Myometrial cell (primary cell): ENCODE results near the gene SH3GL3. TPM values are rescaled to one million over a fixed set of nuclear protein-coding genes. Genes with fewer than 3 reads are reported as not detected.

Experiments used
- total RNA-seq: library from RNA; depleted of rRNA; stranded (reverse); fragments of >200 nt; gene quantifications from 2 replicates; pipeline ENCODE4 v1.2.3, GENCODE V29; 2015

The SH3GL3 gene, protein sequence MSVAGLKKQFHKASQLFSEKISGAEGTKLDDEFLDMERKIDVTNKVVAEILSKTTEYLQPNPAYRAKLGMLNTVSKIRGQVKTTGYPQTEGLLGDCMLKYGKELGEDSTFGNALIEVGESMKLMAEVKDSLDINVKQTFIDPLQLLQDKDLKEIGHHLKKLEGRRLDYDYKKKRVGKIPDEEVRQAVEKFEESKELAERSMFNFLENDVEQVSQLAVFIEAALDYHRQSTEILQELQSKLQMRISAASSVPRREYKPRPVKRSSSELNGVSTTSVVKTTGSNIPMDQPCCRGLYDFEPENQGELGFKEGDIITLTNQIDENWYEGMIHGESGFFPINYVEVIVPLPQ
- total RNA-seq, result 0.86 TPM in 1 of 2 replicates, not detected in the other

GRCh38 chr15:83446904-83447709 lies at the start of gene SH3GL3:
Gene SH3GL3 (plus strand): TSS chr15:83447341. CDS start chr15:83447534, 193 bp downstream.

GRCh38 chr15:83653639-83654378 lies 206.7 kb downstream of the SH3GL3 start, which contains the start of gene ADAMTSL3:
Gene ADAMTSL3 (plus strand): TSS chr15:83654123. CDS start chr15:83655762, 1,639 bp downstream.

Other genes with a start within 250 kb of the SH3GL3 start
- 25.3 and 28.3 TPM in 2 replicates for gene HDGFL3, start 239.5 kb upstream of the SH3GL3 start, total RNA-seq
- 4.6 and 8.7 TPM in 2 replicates for gene BNC1, start 162.7 kb upstream of the SH3GL3 start, total RNA-seq
- gene ADAMTSL3, start 206.8 kb downstream of the SH3GL3 start, total RNA-seq, result not detected in 2 replicates